H9 (cell line): ENCODE measurements around the gene INPP5A. TPM values are rescaled to one million over a fixed set of nuclear protein-coding genes. Genes with fewer than 3 reads are reported as not detected.

Experiments
- DNase-seq: peaks from one replicate; pipeline ENCODE4 v3.0.0-alpha.2; 2017
- H2AFZ ChIP-seq: one replicate; pipeline ENCODE4 v1.6.1; 2013; ENCODE audit warnings: mild to moderate bottlenecking, low read length, control low read depth, moderate library complexity
- H2AK5ac ChIP-seq: 2 replicates; pipeline ENCODE4 v1.6.1; 2013; ENCODE audit warnings: low read length, control low read depth, mixed read lengths; ENCODE audit not compliant: insufficient read length
- H2BK120ac ChIP-seq: one replicate; pipeline ENCODE4 v1.6.1; 2013; ENCODE audit warnings: low read depth, mild to moderate bottlenecking, low read length, control low read depth, inconsistent platforms; ENCODE audit not compliant: poor library complexity, severe bottlenecking
- H2BK12ac ChIP-seq: 2 replicates; pipeline ENCODE4 v1.6.1; 2013; ENCODE audit warnings: low read length, control low read depth, mixed read lengths, low read depth; ENCODE audit not compliant: insufficient read length
- H2BK15ac ChIP-seq: 2 replicates; pipeline ENCODE4 v1.6.1; 2013; ENCODE audit warnings: low read depth, low read length, control low read depth
- H2BK20ac ChIP-seq: one replicate; pipeline ENCODE4 v1.6.1; 2013; ENCODE audit warnings: low read depth, mild to moderate bottlenecking, low read length, control low read depth, inconsistent platforms; ENCODE audit not compliant: poor library complexity, severe bottlenecking
- H2BK5ac ChIP-seq: 2 replicates; pipeline ENCODE4 v1.6.1; 2013; ENCODE audit warnings: low read length, control low read depth, mixed read lengths; ENCODE audit not compliant: insufficient read length
- H3K14ac ChIP-seq: 2 replicates; pipeline ENCODE4 v1.6.1; 2013; ENCODE audit warnings: low read length, control low read depth; ENCODE audit not compliant: insufficient read depth
- H3K18ac ChIP-seq: 2 replicates; pipeline ENCODE4 v1.6.1; 2013; ENCODE audit warnings: low read depth, mild to moderate bottlenecking, mixed read lengths, low read length, control low read depth; ENCODE audit not compliant: insufficient read length
- H3K23ac ChIP-seq: 2 replicates; pipeline ENCODE4 v1.6.1; 2013; ENCODE audit warnings: low read length, control low read depth, mixed read lengths, low read depth; ENCODE audit not compliant: insufficient read length
- H3K23me2 ChIP-seq: 2 replicates; pipeline ENCODE4 v1.6.1; 2013; ENCODE audit warnings: low read depth, mild to moderate bottlenecking, mixed read lengths, low read length, control low read depth; ENCODE audit not compliant: insufficient read length, poor library complexity, severe bottlenecking
- H3K27ac ChIP-seq: 2 replicates; pipeline ENCODE4 v1.5.1; 2013; ENCODE audit warnings: low read length, control low read depth, mixed read lengths, low read depth; ENCODE audit not compliant: insufficient read length
- H3K27me3 ChIP-seq: 2 replicates; pipeline ENCODE4 v1.6.1; 2013; ENCODE audit warnings: low read length, control low read depth, inconsistent platforms; ENCODE audit not compliant: insufficient read depth
- H3K4ac ChIP-seq: 2 replicates; pipeline ENCODE4 v1.6.1; 2013; ENCODE audit warnings: low read depth, mild to moderate bottlenecking, control low read depth, inconsistent platforms, low read length, moderate library complexity
- H3K4me1 ChIP-seq: 2 replicates; pipeline ENCODE4 v1.6.1; 2013; ENCODE audit warnings: low read length, control low read depth, inconsistent platforms; ENCODE audit not compliant: insufficient read depth
- H3K4me2 ChIP-seq: 2 replicates; pipeline ENCODE4 v1.6.1; 2013; ENCODE audit warnings: low read length, control low read depth, mixed read lengths; ENCODE audit not compliant: insufficient read length, insufficient read depth
- H3K56ac ChIP-seq: 2 replicates; pipeline ENCODE4 v1.6.1; 2013; ENCODE audit warnings: low read depth, mild to moderate bottlenecking, mixed read lengths, low read length, control low read depth; ENCODE audit not compliant: insufficient read length
- H3K79me1 ChIP-seq: 2 replicates; pipeline ENCODE4 v1.6.1; 2013; ENCODE audit warnings: low read depth, mild to moderate bottlenecking, moderate library complexity, low read length, control low read depth, inconsistent platforms; ENCODE audit not compliant: insufficient read depth, poor library complexity, severe bottlenecking
- H3K79me2 ChIP-seq: 2 replicates; pipeline ENCODE4 v1.6.1; 2013; ENCODE audit warnings: low read length, control low read depth, inconsistent platforms; ENCODE audit not compliant: insufficient read depth
- H3K9ac ChIP-seq: 2 replicates; pipeline ENCODE4 v1.6.1; 2013; ENCODE audit warnings: low read length, control low read depth, mixed read lengths; ENCODE audit not compliant: insufficient read length; ENCODE audit errors: extremely low read depth
- H3K9me3 ChIP-seq: one replicate; pipeline ENCODE4 v1.6.1; 2013; ENCODE audit warnings: low read depth, low read length, inconsistent platforms; ENCODE audit not compliant: control insufficient read depth
- H3T11ph ChIP-seq: one replicate; pipeline ENCODE4 v1.6.1; 2013; ENCODE audit warnings: mild to moderate bottlenecking, low read length, control low read depth, inconsistent platforms
- H4K20me1 ChIP-seq: one replicate; pipeline ENCODE4 v1.6.1; 2013; ENCODE audit not compliant: control insufficient read depth, insufficient read length, insufficient read depth
- H4K5ac ChIP-seq: 2 replicates; pipeline ENCODE4 v1.6.1; 2013; ENCODE audit warnings: low read depth, mild to moderate bottlenecking, mixed read lengths, low read length, control low read depth; ENCODE audit not compliant: insufficient read length
- H4K8ac ChIP-seq: replicated peaks from 2 replicates; pipeline ENCODE4 v1.6.1; 2013; ENCODE audit warnings: low read length, control low read depth, mixed read lengths, low read depth; ENCODE audit not compliant: insufficient read length
- H4K91ac ChIP-seq: 2 replicates; pipeline ENCODE4 v1.6.1; 2013; ENCODE audit warnings: low read depth, mild to moderate bottlenecking, moderate library complexity, mixed read lengths, low read length, control low read depth; ENCODE audit not compliant: insufficient read length
- H3K27ac Mint-ChIP-seq, 3 experiments: 2 replicates in 2 of 3; 3 replicates in 1 of 3; pipeline ENCODE4 v1.8.0; 2020 to 2021; ENCODE audit warnings: mixed read lengths in 3 of 3, mild to moderate bottlenecking in 1 of 3, moderate library complexity in 1 of 3
- H3K27me3 Mint-ChIP-seq: 2 replicates; pipeline ENCODE4 v1.8.0; 2021; ENCODE audit warnings: low read depth, mild to moderate bottlenecking, moderate library complexity, mixed read lengths
- H3K36me3 Mint-ChIP-seq, 3 experiments: 2 replicates in 2 of 3; 3 replicates in 1 of 3; pipeline ENCODE4 v1.8.0; 2020 to 2021; ENCODE audit warnings: low read depth in 3 of 3, mixed read lengths in 3 of 3; ENCODE audit not compliant: insufficient read depth in 1 of 3
- H3K4me1 Mint-ChIP-seq, 2 experiments: 2 replicates each; pipeline ENCODE4 v1.8.0; 2020; ENCODE audit warnings: mixed read lengths in 2 of 2
- H3K4me3 Mint-ChIP-seq, 2 experiments: 2 replicates in 1 of 2; 3 replicates in 1 of 2; pipeline ENCODE4 v1.8.0; 2020 to 2021; ENCODE audit warnings: mild to moderate bottlenecking in 2 of 2, mixed read lengths in 2 of 2, moderate library complexity in 1 of 2
- H3K9me3 Mint-ChIP-seq, 2 experiments: 2 replicates in 1 of 2; 3 replicates in 1 of 2; pipeline ENCODE4 v1.8.0; 2020; ENCODE audit warnings: mild to moderate bottlenecking in 2 of 2, mixed read lengths in 2 of 2, moderate library complexity in 1 of 2
- CTCF ChIP-seq: fragments of 200-600 bp; sonication (generic); conservative IDR thresholded peaks from 3 replicates; pipeline ENCODE4 v1.8.0; 2021; ENCODE audit warnings: antibody characterized with exemption, mild to moderate bottlenecking
- WGBS: extraction: QIAGEN DNeasy Blood & Tissue Kit; methylation state at CpG from one replicate; pipeline ENCODE4 v1.1.7; 2013; ENCODE audit warnings: missing lambda C conversion rate, low lambda C conversion rate, mixed read lengths; ENCODE audit not compliant: insufficient read length; ENCODE audit errors: extremely low coverage; 5-methylcytosine and 5-hydroxymethylcytosine counted together
- total RNA-seq: library from RNA; stranded (reverse); gene quantifications from 2 replicates; pipeline ENCODE4 v1.2.1, GENCODE V29; 2021

Gene INPP5A
- total RNA-seq, 1 experiment from 2014 or later: 17.7 TPM

GRCh38 chr10:132826524-132827422 is 289.2 kb downstream of the INPP5A start:
- Histone ChIP-seq H2AK5ac (no peak overlapping the region), H2AFZ (no peak overlapping the region), H3K23ac (no peak overlapping the region), H3K27me3 (no peaks in the 10 kb centered on the region), H4K91ac (no peak overlapping the region), H2BK15ac (no peak overlapping the region), H3K4me1 (no peaks in the 10 kb centered on the region), H3K9ac (no peak overlapping the region), H3K4ac (no peak overlapping the region), H2BK12ac (no peak overlapping the region), H3K4me2 (no peak overlapping the region), H4K8ac (no peak overlapping the region), H2BK120ac (no peak overlapping the region), H3K79me2 (no peaks in the 10 kb centered on the region), H3K56ac (no peak overlapping the region), H3K14ac (no peak overlapping the region), H2BK20ac (no peak overlapping the region), H3K27ac (no peak overlapping the region), H3K9me3 (peaks cover 14% of the 10 kb centered on the region), H4K5ac (no peak overlapping the region), H3K79me1 (no peaks in the 10 kb centered on the region), H3K23me2 (peaks cover 2% of the 10 kb centered on the region), H4K20me1 (no peaks in the 10 kb centered on the region), H3T11ph (no peak overlapping the region), H3K18ac (no peak overlapping the region), H2BK5ac (no peak overlapping the region)
- Mint-ChIP-seq H3K36me3 (peaks cover 0 to 6% (median 3%) of the 10 kb centered on the region in 3 experiments; a peak in 6 of 7 replicates), H3K27ac (no peak overlapping the region), H3K9me3 (peaks cover 16 to 31% of the 10 kb centered on the region in 2 experiments), H3K27me3 (peaks cover 16% of the 10 kb centered on the region), H3K4me1 (no peaks in the 10 kb centered on the region), H3K4me3 (no peak overlapping the region)
- DNase-seq: no peak
- TF ChIP-seq CTCF: no peak
- no CpG with 5 or more reads among the region's 36 CpGs for WGBS
